Colonic mucosa (tissue), 4 donors: ENCODE measurements around the gene FMNL2. TPM values are rescaled to one million over a fixed set of nuclear protein-coding genes. Genes with fewer than 3 reads are reported as not detected.

Experiments used
- DNase-seq: peaks from one replicate; pipeline ENCODE4 v3.0.0-alpha.2; 2020
- H3K27ac ChIP-seq: fragments of 200-600 bp; one replicate; pipeline ENCODE4 v1.8.0; 2021
- H3K27me3 ChIP-seq: fragments of 200-600 bp; one replicate; pipeline ENCODE4 v1.8.0; 2021
- H3K36me3 ChIP-seq: fragments of 200-600 bp; one replicate; pipeline ENCODE4 v1.8.0; 2021
- H3K4me1 ChIP-seq: fragments of 200-600 bp; one replicate; pipeline ENCODE4 v1.8.0; 2021; ENCODE audit warnings: mild to moderate bottlenecking
- H3K4me3 ChIP-seq: fragments of 200-600 bp; one replicate; pipeline ENCODE4 v1.8.0; 2021
- H3K9ac ChIP-seq, 2 donors: one replicate each; pipeline ENCODE4 v1.7.0; 2013; ENCODE audit warnings: control low read depth in 2 of 2, low read depth in 2 of 2, low read length in 2 of 2
- H3K9me3 ChIP-seq: fragments of 200-600 bp; one replicate; pipeline ENCODE4 v1.8.0; 2021
- CTCF ChIP-seq: fragments of 200-600 bp; IDR thresholded peaks from one replicate; pipeline ENCODE4 v1.8.0; 2022; ENCODE audit warnings: antibody characterized with exemption, mild to moderate bottlenecking
- intact Hi-C: fragments of 100-400 bp; cut with DNase I; formaldehyde crosslinking; loops from one replicate; pipeline ENCODE4 v1.14.1; 2022
- total RNA-seq, 2 donors: library from RNA; stranded (reverse); fragmentation: NEBNext Ultra II Directional in 1 of 2; extraction: Animal tissue kit (Norgen Biotek cat#: 25700) in 1 of 2; gene quantifications; one replicate each; pipeline ENCODE4 v1.2.1, GENCODE V29; 2021
- donor health status: healthy.
- donor health status: DM: no; HTN: no; CAD: no.
- donor health status: DM: no; HTN: no; CAD: no.

FMNL2 gene
- total RNA-seq, 2 donors from 2014 or later, result 10.6 to 17.5 TPM

DNA sequence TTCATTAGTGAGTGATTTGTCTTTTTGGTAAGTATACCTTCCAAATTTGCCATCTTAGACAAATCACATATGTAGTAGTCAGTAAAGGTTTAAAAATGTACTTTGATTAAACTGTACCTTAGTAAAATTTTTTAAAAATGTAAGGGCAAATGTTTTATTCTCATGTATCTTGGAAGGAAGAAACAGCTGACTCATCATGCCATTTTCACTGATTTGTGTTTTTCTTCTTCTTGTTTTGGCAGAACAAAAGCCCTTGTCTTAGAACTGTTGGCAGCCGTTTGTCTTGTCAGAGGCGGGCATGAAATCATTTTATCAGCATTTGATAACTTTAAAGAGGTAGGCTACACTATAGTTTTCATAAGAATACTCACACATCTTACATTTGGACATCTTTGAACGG is 245.7 kb downstream of the FMNL2 start:
- Histone ChIP-seq H3K4me3 (no peak overlapping the region), H3K27me3 (no peaks in the 10 kb centered on the region), H3K36me3 (no peaks in the 10 kb centered on the region), H3K9me3 (no peaks in the 10 kb centered on the region), H3K4me1 (no peaks in the 10 kb centered on the region), H3K27ac (no peak overlapping the region), H3K9ac (no peak overlapping the region)
- intact Hi-C loops, result no loop called here
- no peak for TF ChIP-seq CTCF
- DNase-seq, result no peak

- no peak overlapping the region for H3K4me3 ChIP-seq
- H3K9me3 ChIP-seq, result no peaks in the 10 kb centered on the region
- H3K36me3 ChIP-seq, result no peaks in the 10 kb centered on the region
- intact Hi-C loops, result no loop called here
- no peak overlapping the region for H3K27ac ChIP-seq
- no peak for DNase-seq
- no peak overlapping the region for H3K9ac ChIP-seq
- H3K27me3 ChIP-seq, result no peaks in the 10 kb centered on the region
- H3K4me1 ChIP-seq, result no peaks in the 10 kb centered on the region
- no peak for TF ChIP-seq CTCF
Observed at GRCh38 chr2:152581360-152581759, 246.4 kb downstream of the FMNL2 start.

- Histone ChIP-seq H3K4me1 (no peaks in the 10 kb centered on the region), H3K27ac (no peak overlapping the region), H3K36me3 (no peaks in the 10 kb centered on the region), H3K27me3 (no peaks in the 10 kb centered on the region), H3K9ac (no peak overlapping the region), H3K4me3 (no peak overlapping the region), H3K9me3 (no peaks in the 10 kb centered on the region)
- intact Hi-C loops, result no loop called here
- no peak for DNase-seq
- no peak for TF ChIP-seq CTCF
Observed at GRCh38 chr2:152582081-152582480, 247.1 kb downstream of the FMNL2 start.

- Histone ChIP-seq H3K9me3 (no peaks in the 10 kb centered on the region), H3K36me3 (no peaks in the 10 kb centered on the region), H3K4me1 (no peaks in the 10 kb centered on the region), H3K27me3 (no peaks in the 10 kb centered on the region), H3K4me3 (no peak overlapping the region), H3K27ac (no peak overlapping the region), H3K9ac (no peak overlapping the region)
- no peak for DNase-seq
- no peak for TF ChIP-seq CTCF
- intact Hi-C loops, result no loop called here
Observed at GRCh38 chr2:152583512-152584229, 248.7 kb downstream of the FMNL2 start.

DNA sequence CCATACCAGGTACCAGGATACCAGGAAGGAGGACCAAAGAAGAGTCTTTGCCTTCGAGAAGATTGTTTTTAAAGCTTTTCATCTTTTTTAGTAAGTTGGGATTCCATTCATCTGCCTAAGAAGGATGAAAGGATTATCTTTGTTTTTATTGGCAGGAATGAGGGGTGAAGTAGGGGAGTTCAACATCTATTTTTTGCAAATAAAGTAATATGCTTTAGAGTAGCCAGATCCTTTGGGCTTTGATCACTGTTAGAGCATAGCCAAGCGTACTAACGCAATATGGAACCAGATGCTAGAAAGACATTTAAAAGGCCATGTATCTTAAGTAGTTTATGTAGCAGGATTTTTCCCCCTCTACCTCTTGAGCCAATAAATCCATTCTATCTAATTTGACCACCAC is 249.3 kb downstream of the FMNL2 start:
- Histone ChIP-seq H3K9me3 (no peaks in the 10 kb centered on the region), H3K4me3 (no peak overlapping the region), H3K4me1 (no peaks in the 10 kb centered on the region), H3K36me3 (no peaks in the 10 kb centered on the region), H3K27me3 (no peaks in the 10 kb centered on the region), H3K27ac (no peak overlapping the region), H3K9ac (no peak overlapping the region)
- intact Hi-C loops, result no loop called here
- TF ChIP-seq CTCF, result no peak
- DNase-seq, result no peak
